NOMO-1 treated with DMSO at 0.1 percent for 48 hours (cell line): ENCODE data around the gene SIPA1L3.

Source experiments
- DNase-seq: peaks from one replicate; lab custom pipeline; 2025; ENCODE audit not compliant: unreplicated experiment; lab: John Stamatoyannopoulos, UW

SIPA1L3 gene

DNA sequence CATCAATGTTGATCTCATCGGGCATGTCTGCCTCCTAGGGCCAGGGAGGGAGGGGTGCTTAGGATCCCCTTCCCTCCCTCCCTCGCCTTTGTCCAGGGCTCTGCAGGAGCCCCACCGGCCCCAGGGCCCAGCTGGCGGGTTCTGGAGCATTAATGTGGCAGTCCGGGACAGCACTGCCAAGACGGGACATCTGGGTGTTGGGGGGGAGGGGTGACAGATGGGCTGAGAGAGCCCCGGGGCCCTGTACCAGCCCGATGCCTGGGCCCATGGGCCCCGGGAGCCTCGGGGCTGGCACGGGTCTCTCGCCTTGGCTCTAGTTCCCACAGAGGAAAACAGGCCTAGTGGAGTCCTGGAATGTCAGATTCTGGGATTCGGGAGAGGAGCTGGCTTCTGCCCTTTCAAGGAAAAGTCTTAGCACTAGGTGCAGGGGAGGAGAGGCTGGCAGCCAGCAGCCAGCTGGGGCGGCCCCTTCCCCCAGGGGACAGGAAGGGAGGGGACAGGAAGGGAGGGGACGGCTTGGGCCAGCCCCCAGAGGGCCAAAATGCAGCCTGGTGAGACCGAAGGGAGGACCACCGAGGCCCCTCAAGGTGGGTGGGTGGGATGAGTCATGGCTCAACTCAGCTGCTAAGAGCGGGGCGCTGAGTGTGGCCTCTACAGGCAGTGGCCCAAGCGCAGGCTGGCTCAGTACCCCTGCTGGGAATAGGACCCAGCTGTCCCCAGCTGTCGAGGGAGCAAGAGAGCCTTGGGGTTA is 346.1 kb downstream of the SIPA1L3 start:
- no peak for DNase-seq

DNA sequence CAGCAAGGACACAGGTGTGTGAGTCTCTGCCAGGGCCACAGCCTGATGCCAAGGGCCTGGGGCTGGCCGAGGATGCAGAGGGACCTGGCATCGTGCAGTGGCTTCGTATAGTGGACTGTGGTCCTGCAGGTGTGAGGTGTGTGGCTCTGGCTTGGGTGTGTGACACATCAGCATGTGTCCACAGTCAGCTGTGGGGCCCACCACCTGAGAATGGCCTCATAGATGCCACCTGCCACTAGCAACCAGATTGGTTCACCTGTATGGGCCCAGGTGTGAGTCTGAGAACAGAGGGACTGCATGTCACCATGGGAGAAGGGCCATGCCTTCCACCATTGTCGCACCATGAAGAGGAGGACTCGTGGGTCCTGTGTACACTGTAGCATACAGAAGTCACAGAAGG is 346.8 kb downstream of the SIPA1L3 start:
- no peak for DNase-seq

DNA sequence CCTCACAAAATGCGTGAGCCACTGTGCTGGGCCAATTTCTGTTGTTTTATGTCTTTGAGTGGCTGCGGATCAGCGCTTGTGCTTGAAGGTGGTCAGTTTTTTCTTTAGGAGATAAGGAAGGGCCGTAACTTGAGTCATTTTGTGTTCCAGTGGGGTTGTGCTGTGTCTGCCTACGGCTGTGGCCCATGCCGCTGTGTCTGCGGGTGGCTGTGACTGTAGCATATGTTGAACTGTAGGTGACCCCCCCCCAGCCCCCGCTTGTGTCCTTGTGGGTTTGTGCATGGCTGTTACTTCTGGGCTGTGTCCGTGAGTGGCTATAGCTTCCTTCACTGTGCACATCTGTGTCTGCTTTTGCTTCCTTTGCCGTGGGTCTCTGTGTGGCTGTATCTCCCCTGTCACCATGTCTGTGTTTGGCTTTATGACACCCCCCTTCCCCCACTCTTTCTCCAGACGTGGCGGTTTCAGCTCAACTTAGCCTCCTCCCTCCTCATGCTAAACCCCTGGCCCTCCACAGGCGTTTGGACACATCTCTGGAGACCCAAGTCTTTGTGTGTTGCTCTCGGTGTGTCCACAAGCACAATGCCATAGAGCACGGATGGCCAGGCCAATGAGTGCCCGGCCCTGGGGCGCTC is 348.5 kb downstream of the SIPA1L3 start:
- DNase-seq, result no peak
